ENCODE results near the gene LUZP1. TPM values are rescaled to one million over a fixed set of nuclear protein-coding genes. Genes with fewer than 3 reads are reported as not detected.

Gene LUZP1
- total RNA-seq, 1 donor from 2014 or later = 54.3 TPM

GRCh38 chr1:23116921-23117699 lies 51.5 kb downstream of the LUZP1 start:
- DNase-seq (ENCODE audit: low read depth, low spot score) = no peak

DNA sequence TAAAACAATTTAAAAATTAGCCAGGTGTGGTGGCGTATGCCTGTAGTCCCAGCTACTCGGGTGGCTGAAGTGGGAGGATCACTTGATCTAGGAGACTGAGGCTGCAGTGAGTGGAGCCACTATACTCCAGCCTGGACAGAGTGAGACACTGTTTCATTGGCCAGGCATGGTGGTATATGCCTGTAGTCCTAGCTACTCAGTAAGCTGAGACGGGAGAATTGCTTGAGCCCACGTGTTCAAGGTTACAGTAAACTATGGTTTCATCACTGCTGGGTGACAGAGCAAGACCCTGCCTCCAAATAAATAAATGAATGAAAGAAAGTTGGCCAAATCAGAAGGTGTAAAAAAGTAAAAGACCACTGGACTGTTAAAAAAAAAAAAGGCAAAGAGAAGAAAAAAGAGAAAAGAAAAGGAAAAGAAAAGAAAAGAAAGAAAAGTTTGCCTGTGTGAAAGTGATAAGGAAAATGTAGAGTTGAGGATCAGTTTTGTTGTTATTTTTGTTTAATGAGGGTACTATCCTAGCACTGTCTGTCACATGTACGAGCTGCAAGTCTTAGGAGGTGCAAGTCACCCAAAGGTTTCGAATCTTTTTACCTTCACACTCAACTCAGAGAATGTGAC lies 52.3 kb downstream of the LUZP1 start:
- no peak for DNase-seq (ENCODE audit: low read depth, low spot score)

GRCh38 chr1:23114424-23115079 lies 54.1 kb downstream of the LUZP1 start:
- no peak for DNase-seq (ENCODE audit: low read depth, low spot score)

GRCh38 chr1:23111600-23112535 lies 56.8 kb downstream of the LUZP1 start:
- no peak for DNase-seq (ENCODE audit: low read depth, low spot score)

DNA sequence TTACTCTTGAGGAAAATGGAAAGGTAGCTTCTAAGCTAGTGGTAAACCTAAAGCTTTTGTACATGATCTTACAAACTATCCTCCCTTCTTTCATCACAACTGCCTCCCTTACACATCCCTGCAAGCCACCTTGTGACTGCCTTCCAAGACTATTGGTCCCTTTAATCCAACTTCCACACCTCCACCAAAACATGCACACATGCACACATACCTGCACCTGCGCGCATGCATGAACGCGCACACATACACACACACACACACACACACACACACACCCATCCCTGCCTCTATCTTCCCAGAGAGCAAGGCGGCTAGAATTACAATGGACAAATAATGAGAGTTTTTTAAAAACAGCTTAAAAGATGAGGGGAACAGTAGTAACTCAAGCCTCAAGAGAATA lies 58.3 kb downstream of the LUZP1 start:
- no peak for DNase-seq (ENCODE audit: low read depth, low spot score)

DNA sequence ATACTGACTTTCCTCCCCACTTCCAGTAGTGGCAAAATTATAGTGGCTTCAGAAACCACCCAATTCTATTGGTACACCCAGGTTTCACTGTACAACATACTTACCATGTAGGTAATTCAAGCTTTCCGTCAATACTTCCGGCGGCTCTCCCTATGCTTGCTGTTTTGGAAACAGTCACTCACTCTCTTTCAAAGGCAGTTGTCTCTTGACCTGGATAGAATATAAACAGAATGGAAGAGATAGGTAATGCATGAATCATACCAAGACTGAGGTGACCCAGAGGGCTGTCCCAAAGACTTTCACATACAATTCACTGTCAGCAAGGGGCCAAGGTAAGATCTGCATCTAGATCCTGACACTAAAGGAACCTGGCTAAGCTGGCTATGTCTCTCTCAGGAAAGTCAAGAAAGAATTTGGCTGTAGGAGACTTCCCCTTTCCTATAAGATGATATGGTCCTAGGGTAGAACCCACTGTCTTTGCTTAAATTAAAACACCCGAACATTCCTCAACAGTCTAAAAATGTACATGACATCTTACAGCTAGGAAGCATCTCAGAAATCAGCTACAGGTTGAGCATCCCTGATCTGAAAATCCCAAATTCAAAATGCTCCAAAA lies 59.6 kb downstream of the LUZP1 start:
- no peak for DNase-seq (ENCODE audit: low read depth, low spot score)

- peak; percentile 39 for DNase-seq (ENCODE audit: low read depth, low spot score)
Measured at GRCh38 chr1:23103001-23103889, 65.4 kb downstream of the LUZP1 start.

GRCh38 chr1:23102289-23102688 lies 66.4 kb downstream of the LUZP1 start:
- DNase-seq (ENCODE audit: low read depth, low spot score) = no peak

- no peak for DNase-seq (ENCODE audit: low read depth, low spot score)
Measured at GRCh38 chr1:23101887-23102286, 66.8 kb downstream of the LUZP1 start.

DNA sequence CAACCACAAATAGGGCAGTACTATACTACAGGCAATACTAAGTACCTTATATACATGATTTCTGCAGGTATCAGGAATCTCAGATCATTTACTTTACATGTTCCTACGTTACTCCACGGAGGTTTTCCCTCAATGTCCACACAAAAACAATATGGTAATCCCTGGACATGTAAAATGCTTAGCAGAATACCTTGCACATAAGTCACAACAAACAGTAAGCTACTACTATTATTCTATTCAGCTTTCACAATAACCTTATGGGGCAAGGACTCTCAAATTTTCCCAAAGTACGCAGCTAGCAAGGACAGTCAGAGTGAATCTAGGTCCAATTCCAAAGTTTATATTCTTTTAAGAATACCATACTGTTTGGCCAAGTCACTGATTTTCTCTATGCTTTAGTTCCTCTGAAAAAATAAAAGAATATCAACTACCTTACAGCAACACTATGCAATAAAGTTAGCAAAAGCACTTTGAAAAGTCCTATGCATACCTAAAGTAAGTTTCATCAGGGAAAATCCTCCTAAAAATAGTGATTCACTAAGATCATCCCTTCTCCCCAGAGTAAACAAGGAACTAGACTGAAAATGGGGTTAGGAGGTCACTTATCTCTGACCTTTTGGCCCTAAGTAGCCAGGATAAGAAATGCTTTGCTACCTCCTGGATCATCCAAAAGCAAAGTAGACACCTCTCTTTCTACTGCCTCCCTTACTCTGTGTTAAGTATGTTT lies 67.4 kb downstream of the LUZP1 start:
- DNase-seq (ENCODE audit: low read depth, low spot score) = no peak

DNA sequence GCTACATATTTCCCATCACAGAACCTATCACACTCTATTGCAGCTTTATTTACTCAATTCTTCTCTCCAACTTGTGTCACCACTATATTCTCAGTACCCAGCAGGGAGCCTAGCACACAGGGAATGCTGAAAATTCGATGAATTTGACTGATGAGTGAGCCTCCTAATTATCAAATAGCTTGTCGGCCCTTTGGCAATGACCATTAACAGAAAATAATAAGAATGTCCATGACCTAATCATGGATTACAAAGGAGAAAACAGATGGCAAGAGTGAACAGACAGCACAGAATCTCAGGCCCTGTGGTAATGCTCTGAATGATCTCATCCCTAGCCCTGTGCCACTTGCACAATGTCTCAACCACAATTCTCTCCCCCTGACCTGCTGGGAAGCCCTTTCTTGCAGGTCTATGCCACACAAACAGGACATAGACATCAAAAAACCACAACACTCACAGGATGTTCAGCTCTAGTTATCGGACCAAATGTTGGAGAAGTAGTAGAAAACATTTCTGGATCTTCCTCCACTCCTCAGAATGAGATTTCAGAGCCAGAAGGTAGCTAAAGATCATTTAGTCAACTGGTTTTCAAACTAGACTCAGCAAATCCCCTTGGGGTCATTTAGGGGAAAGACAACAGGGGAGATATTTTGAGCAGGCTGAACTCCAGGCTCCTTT lies 68.4 kb downstream of the LUZP1 start:
- peak; percentile 35 for DNase-seq (ENCODE audit: low read depth, low spot score)

GRCh38 chr1:23099171-23099536 lies 69.5 kb downstream of the LUZP1 start:
- DNase-seq (ENCODE audit: low read depth, low spot score) = no peak

DNA sequence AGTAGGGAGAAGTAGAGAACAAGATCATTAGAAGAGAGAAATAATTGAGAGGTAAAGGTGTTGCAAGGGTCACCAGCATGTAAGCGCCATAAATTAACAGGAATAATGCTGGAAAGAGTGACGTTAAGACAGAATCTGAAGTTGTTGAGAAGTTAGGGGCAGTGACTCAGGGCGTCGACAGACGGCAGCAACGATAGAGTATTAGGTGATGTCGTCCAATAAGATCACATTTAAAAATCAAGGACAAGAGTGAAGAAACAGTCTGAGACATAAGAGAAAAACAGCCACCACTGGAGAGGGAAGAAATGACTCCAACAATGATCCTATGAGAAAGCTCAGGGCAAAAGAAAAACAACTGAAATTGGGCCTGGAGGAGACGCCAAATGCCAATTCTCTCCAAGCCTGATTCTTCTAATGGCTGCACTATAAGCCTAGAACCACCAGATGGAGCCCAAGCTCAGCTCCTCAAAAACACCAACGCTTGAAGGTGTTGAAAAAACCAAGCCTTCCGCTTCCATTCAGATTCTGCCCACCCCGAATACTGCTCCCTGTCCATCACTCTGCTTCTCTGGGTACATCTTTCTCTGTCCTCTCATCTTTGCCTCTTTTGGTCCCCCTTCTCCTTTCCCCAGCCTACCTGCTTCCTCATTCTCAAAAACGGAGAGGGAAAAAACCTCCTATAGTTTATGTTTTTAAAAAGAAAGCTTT lies 70.0 kb downstream of the LUZP1 start:
- DNase-seq (ENCODE audit: low read depth, low spot score) = peak; percentile 55

- no peak for DNase-seq (ENCODE audit: low read depth, low spot score)
Measured at GRCh38 chr1:23097316-23097715, 71.3 kb downstream of the LUZP1 start.

GRCh38 chr1:23092447-23092846 lies 76.2 kb downstream of the LUZP1 start:
- DNase-seq (ENCODE audit: low read depth, low spot score) = no peak

GRCh38 chr1:23091545-23091944 lies 77.1 kb downstream of the LUZP1 start:
- DNase-seq (ENCODE audit: low read depth, low spot score) = no peak

DNA sequence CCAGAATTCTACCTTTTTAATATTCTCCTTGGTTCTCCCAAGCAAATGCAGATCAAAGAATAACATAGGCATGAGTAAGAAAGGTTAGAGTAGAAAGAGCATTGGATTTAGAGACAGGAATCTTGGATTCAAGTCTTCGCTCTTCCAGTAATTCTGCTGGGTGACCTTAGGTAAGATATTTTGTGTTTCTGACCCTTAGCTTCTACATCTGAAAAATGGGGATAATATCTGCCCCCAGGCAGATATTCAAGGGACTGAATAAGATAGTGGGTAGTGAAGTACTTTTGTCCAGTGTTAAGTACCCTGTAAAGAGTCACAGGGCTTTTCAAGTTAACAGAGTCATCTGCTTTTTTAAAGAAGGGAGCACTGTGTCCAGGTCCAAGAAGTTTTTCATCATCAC lies 78.6 kb downstream of the LUZP1 start:
- no peak for DNase-seq (ENCODE audit: low read depth, low spot score)

DNA sequence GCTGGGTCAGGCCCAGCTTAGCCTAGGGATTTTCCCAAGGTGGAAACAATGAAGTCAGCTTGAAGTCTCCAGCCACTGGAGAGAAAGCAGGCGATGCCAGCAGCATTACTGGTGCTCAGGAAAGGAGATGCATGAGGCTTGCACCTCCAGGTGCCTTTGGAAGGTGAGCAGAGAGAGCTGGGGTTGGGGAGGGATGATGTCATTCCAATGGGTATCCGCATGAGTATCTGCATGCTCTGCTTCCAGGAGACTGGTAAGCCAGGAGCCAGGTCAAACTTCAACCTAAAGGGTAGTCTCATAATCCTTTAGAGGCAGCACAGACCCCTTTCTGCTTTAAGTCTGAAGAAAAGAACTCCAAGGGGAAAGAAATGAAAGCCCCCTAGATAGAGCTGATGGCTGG lies 80.6 kb downstream of the LUZP1 start:
- DNase-seq (ENCODE audit: low read depth, low spot score) = no peak
